Spleen (tissue), 11 donors: ENCODE data around the gene CRAT. TPM values are rescaled to one million over a fixed set of nuclear protein-coding genes. Genes with fewer than 3 reads are reported as not detected.

ENCODE experiments used
- DNase-seq: peaks from one replicate; pipeline ENCODE4 v3.0.0-alpha.2; 2020
- H3K27ac ChIP-seq, 8 donors: fragments of 200-600 bp; sonication (generic) in 7 of 8; 1 replicate in 4 of 8; 2 replicates in 4 of 8; pipeline versions ENCODE4 v1.5.0 to v1.8.0; 2016 to 2021; ENCODE audit warnings: inconsistent platforms in 4 of 8, mild to moderate bottlenecking in 4 of 8, moderate library complexity in 1 of 8
- H3K27me3 ChIP-seq, 7 donors: fragments of 200-600 bp; sonication (generic) in 6 of 7; replicated peaks in 1 of 7; 1 replicate in 4 of 7; 2 replicates in 3 of 7; pipeline versions ENCODE4 v1.5.0 to v1.8.0; 2016 to 2021; ENCODE audit warnings: inconsistent platforms in 3 of 7, mild to moderate bottlenecking in 1 of 7
- H3K36me3 ChIP-seq, 6 donors: fragments of 200-600 bp; sonication (generic) in 5 of 6; 1 replicate in 4 of 6; 2 replicates in 2 of 6; pipeline versions ENCODE4 v1.5.0 to v1.8.0; 2016 to 2021; ENCODE audit warnings: inconsistent platforms in 2 of 6
- H3K4me1 ChIP-seq, 6 donors: fragments of 200-600 bp; sonication (generic) in 5 of 6; 1 replicate in 3 of 6; 2 replicates in 3 of 6; pipeline versions ENCODE4 v1.5.0 to v1.8.0; 2016 to 2021; ENCODE audit warnings: inconsistent platforms in 3 of 6
- H3K4me3 ChIP-seq, 8 donors: fragments of 200-600 bp; sonication (generic) in 7 of 8; 1 replicate in 4 of 8; 2 replicates in 4 of 8; pipeline versions ENCODE4 v1.5.0 to v1.8.0; 2016 to 2021; ENCODE audit warnings: inconsistent platforms in 4 of 8, mild to moderate bottlenecking in 4 of 8, moderate library complexity in 2 of 8
- H3K9me3 ChIP-seq, 8 donors: fragments of 200-600 bp; sonication (generic) in 7 of 8; 1 replicate in 4 of 8; 2 replicates in 4 of 8; pipeline versions ENCODE4 v1.5.0 to v1.8.0; 2016 to 2021; ENCODE audit warnings: inconsistent platforms in 4 of 8
- CTCF ChIP-seq, 11 experiments: fragments of 200-600 bp in 7 of 11; fragments of 450-650 bp in 4 of 11; sonication (generic) in 4 of 11; IDR thresholded peaks in 8 of 11; conservative IDR thresholded peaks in 3 of 11; 1 replicate in 7 of 11; 2 replicates in 4 of 11; pipeline versions ENCODE4 v1.4.0 to v1.8.0; 2016 to 2021; ENCODE audit warnings: antibody characterized with exemption in 11 of 11, inconsistent platforms in 4 of 11, mild to moderate bottlenecking in 1 of 11
- POLR2A ChIP-seq, 3 donors: fragments of 450-650 bp; IDR thresholded peaks; one replicate each; pipeline ENCODE4 v1.5.1; 2017; ENCODE audit warnings: antibody characterized with exemption in 3 of 3, mild to moderate bottlenecking in 1 of 3
- POLR2AphosphoS5 ChIP-seq, 3 donors: sonication (generic); formaldehyde crosslinking; IDR thresholded peaks; one replicate each; pipeline ENCODE4 v1.5.1; 2017; ENCODE audit warnings: antibody characterized with exemption in 3 of 3
- WGBS, 5 donors: extraction: QIAGEN DNeasy Blood & Tissue Kit in 3 of 5; methylation state at CpG; one replicate each; pipeline versions ENCODE4 v1.1.5 to v1.1.7; 2013 to 2018; 5-methylcytosine and 5-hydroxymethylcytosine counted together
- intact Hi-C: fragments of 100-400 bp; cut with DNase I; formaldehyde crosslinking; loops from one replicate; pipeline ENCODE4 v1.15.0; 2023; ENCODE audit warnings: low total_unique reads
- polyA plus RNA-seq, 3 donors: library from polyadenylated mRNA; stranded (reverse); fragments of 200-250 nt; gene quantifications; one replicate each; pipeline ENCODE4 v1.2.1, GENCODE V29; 2013
- total RNA-seq, 7 donors: library from RNA; depleted of rRNA in 3 of 7; stranded (reverse); fragments of >200 nt in 3 of 7; fragmentation: NEBNext Ultra II Directional in 4 of 7; extraction: Animal tissue kit (Norgen Biotek cat#: 25700) in 4 of 7; gene quantifications; one replicate each; pipeline versions ENCODE4 v1.1.0 to v1.2.1, GENCODE V29; 2016 to 2021
- donor health status: healthy with polysubstance abuse.
- donor health status: DM: no; HTN: no; CAD: no; lungs with moderate emphysema.
- donor health status: DM: no; HTN: no; CAD: no.
- donor health status: Bipolar disorder and iron deficiency.
- donor health status: healthy.
- donor health status: DM: no; HTN: no; CAD: no.
- donor health status: DM: yes; HTN: yes; CAD: no.

Gene CRAT
- total and polyA plus RNA-seq, 10 donors = 5.7 to 32.3 (median 15.7) TPM

GRCh38 chr9:129054163-129054851 lies 56.3 kb downstream of the CRAT start:
- intact Hi-C loops = no loop called here
- 80 to 96% (median 93%) methylated on average over 5 of the region's 5 CpGs for WGBS, 5 donors
- no peaks in the 10 kb centered on the region for H3K4me1 ChIP-seq
- no peaks in the 10 kb centered on the region for H3K9me3 ChIP-seq
- no peak for TF ChIP-seq CTCF (IDR thresholded peaks at IDR 0.05 in 8 of 11, conservative IDR thresholded peaks at IDR 0.05 in 3 of 11)
- peaks cover 2 to 94% (median 62%) of the 10 kb centered on the region in 6 donors for H3K36me3 ChIP-seq
- no peaks in the 10 kb centered on the region for H3K27me3 ChIP-seq
- no peak overlapping the region for H3K4me3 ChIP-seq
- H3K27ac ChIP-seq = no peak overlapping the region
- no peak for DNase-seq

DNA sequence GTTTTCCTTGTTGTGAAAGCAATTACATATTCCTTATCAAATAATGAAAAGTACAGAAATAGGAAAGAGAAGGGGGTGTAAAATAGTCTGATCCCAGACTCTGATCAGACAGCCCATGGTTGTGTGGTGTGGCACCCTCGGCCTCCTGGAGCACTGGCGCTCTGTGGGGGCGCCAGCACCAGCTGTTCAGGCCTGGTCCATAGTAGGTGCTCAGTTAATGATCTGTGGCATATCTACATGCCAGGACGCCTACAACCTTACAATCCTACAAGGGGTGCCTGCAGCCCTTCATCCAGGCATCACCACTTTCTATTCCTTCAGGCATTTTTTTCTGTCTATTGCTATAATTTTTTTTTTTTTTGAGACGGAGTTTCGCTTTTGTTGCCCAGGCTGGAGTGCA lies 57.6 kb downstream of the CRAT start:
- Histone ChIP-seq H3K9me3 (no peaks in the 10 kb centered on the region), H3K4me3 (no peak overlapping the region), H3K4me1 (no peaks in the 10 kb centered on the region), H3K36me3 (peaks cover 2 to 98% (median 71%) of the 10 kb centered on the region in 6 donors), H3K27me3 (no peaks in the 10 kb centered on the region), H3K27ac (no peak overlapping the region)
- no peak for TF ChIP-seq POLR2AphosphoS5 (IDR thresholded peaks at IDR 0.05)
- TF ChIP-seq POLR2A (IDR thresholded peaks at IDR 0.05) = no peak
- no peak for DNase-seq
- WGBS, 5 donors = 84 to 90% (median 88%) methylated on average over 6 of the region's 6 CpGs
- intact Hi-C loops = no loop called here

- DNase-seq = no peak
- no peak overlapping the region for H3K27ac ChIP-seq
- no peak overlapping the region for H3K4me3 ChIP-seq
- H3K36me3 ChIP-seq = peaks cover 2 to 100% (median 75%) of the 10 kb centered on the region in 6 donors
- H3K4me1 ChIP-seq = no peaks in the 10 kb centered on the region
- H3K9me3 ChIP-seq = no peaks in the 10 kb centered on the region
- no peaks in the 10 kb centered on the region for H3K27me3 ChIP-seq
- TF ChIP-seq POLR2AphosphoS5 (IDR thresholded peaks at IDR 0.05) (no peak), POLR2A (IDR thresholded peaks at IDR 0.05) (no peak), CTCF (IDR thresholded peaks at IDR 0.05 in 8 of 11, conservative IDR thresholded peaks at IDR 0.05 in 3 of 11) (no peak)
- 85 to 91% (median 90%) methylated on average over 8 of the region's 8 CpGs for WGBS, 5 donors
- intact Hi-C loops = no loop called here
These were observed 58.0 kb downstream of the CRAT start for GRCh38 chr9:129052592-129052991.

Other genes with a start within 250 kb of the CRAT start
- gene KYAT1, start 228.8 kb downstream of the CRAT start, total RNA-seq = 1 to 10 TPM; 4.7 to 8.7 (median 6.4) TPM
- gene KYAT1, start 228.8 kb downstream of the CRAT start, polyA plus RNA-seq = 10 to 100 TPM in 1 of 3 donors, 1 to 10 TPM in 2; 6.6 to 19.9 (median 7.9) TPM
- 10 to 100 TPM; 22.8 to 59.0 (median 39.1) TPM for gene LRRC8A, start 228.7 kb downstream of the CRAT start, total RNA-seq
- 10 to 100 TPM in 1 of 3 donors, 1 to 10 TPM in 2; 3.5 to 10.3 (median 5.8) TPM for gene LRRC8A, start 228.7 kb downstream of the CRAT start, polyA plus RNA-seq
- 10 to 100 TPM in 5 of 7 donors, 1 to 10 TPM in 2; 7.2 to 22.3 (median 10.9) TPM for gene PHYHD1, start 189.8 kb downstream of the CRAT start, total RNA-seq
- gene PHYHD1, start 189.8 kb downstream of the CRAT start, polyA plus RNA-seq = 10 to 100 TPM; 12.0 to 13.2 (median 13.2) TPM
- 10 to 100 TPM in 5 of 7 donors, 1 to 10 TPM in 2; 8.0 to 16.3 (median 12.6) TPM for gene DOLK, start 163.2 kb downstream of the CRAT start, total RNA-seq
- 1 to 10 TPM; 5.3 to 8.4 (median 6.5) TPM for gene DOLK, start 163.2 kb downstream of the CRAT start, polyA plus RNA-seq
- 10 to 100 TPM; 44.2 to 72.5 (median 58.7) TPM for gene NUP188, start 163.1 kb downstream of the CRAT start, total RNA-seq
- gene NUP188, start 163.1 kb downstream of the CRAT start, polyA plus RNA-seq = 10 to 100 TPM; 11.0 to 16.4 (median 11.1) TPM
- 10 to 100 TPM; 69.1 to 87.3 (median 75.9) TPM for gene SH3GLB2, start 82.5 kb downstream of the CRAT start, total RNA-seq
- gene SH3GLB2, start 82.5 kb downstream of the CRAT start, polyA plus RNA-seq = 100 to 1,000 TPM in 1 of 3 donors, 10 to 100 TPM in 2; 53.3 to 109 (median 77.8) TPM
- gene MIGA2, start 74.2 kb downstream of the CRAT start, total RNA-seq = 10 to 100 TPM; 22.7 to 47.1 (median 34.4) TPM
- 10 to 100 TPM; 20.2 to 34.5 (median 30.3) TPM for gene MIGA2, start 74.2 kb downstream of the CRAT start, polyA plus RNA-seq
- 10 to 100 TPM in 2 of 7 donors, 1 to 10 TPM in 5; 6.0 to 10.1 (median 9.0) TPM for gene DOLPP1, start 29.7 kb downstream of the CRAT start, total RNA-seq
- gene DOLPP1, start 29.7 kb downstream of the CRAT start, polyA plus RNA-seq = 1 to 10 TPM; 4.8 to 8.0 (median 5.1) TPM
- gene PTPA, start 622 bp upstream of the CRAT start, total RNA-seq = 100 to 1,000 TPM in 3 of 7 donors, 10 to 100 TPM in 4; 71.5 to 107 (median 88.9) TPM
- gene PTPA, start 622 bp upstream of the CRAT start, polyA plus RNA-seq = 100 to 1,000 TPM in 1 of 3 donors, 10 to 100 TPM in 2; 38.8 to 104 (median 65.4) TPM
- gene IER5L, start 67.5 kb upstream of the CRAT start, total RNA-seq = 10 to 100 TPM in 2 of 7 donors, 1 to 10 TPM in 5; 3.9 to 10.4 (median 8.7) TPM
- gene IER5L, start 67.5 kb upstream of the CRAT start, polyA plus RNA-seq = 10 to 100 TPM in 1 of 3 donors, 1 to 10 TPM in 2; 6.9 to 14.0 (median 7.7) TPM